Liver (tissue), 9 donors: Measurements from ENCODE around the gene F13B. TPM values are rescaled to one million over a fixed set of nuclear protein-coding genes. Genes with fewer than 3 reads are reported as not detected.

Experiments used
- DNase-seq: peaks from one replicate; pipeline ENCODE4 v3.0.0-alpha.2; 2017; ENCODE audit warnings: low spot score
- H3K27ac ChIP-seq, 2 donors: one replicate each; pipeline ENCODE4 v1.7.0; 2013; ENCODE audit warnings: inconsistent platforms in 2 of 2, low read length in 2 of 2, control low read depth in 1 of 2, low read depth in 1 of 2, mild to moderate bottlenecking in 1 of 2
- H3K27me3 ChIP-seq, 4 donors: one replicate each; pipeline versions ENCODE4 v1.6.1 to v1.7.0; 2013; ENCODE audit warnings: low read length in 3 of 4, inconsistent platforms in 1 of 4, mild to moderate bottlenecking in 1 of 4, moderate library complexity in 1 of 4; ENCODE audit not compliant: control insufficient read depth in 4 of 4, insufficient read depth in 4 of 4
- H3K36me3 ChIP-seq, 4 donors: one replicate each; pipeline versions ENCODE4 v1.6.1 to v1.7.0; 2013; ENCODE audit warnings: low read length in 3 of 4, mild to moderate bottlenecking in 3 of 4, low read depth in 1 of 4, moderate library complexity in 1 of 4; ENCODE audit not compliant: control insufficient read depth in 4 of 4, insufficient read depth in 3 of 4
- H3K4me1 ChIP-seq, 4 donors: one replicate each; pipeline versions ENCODE4 v1.6.1 to v1.7.0; 2013; ENCODE audit warnings: low read length in 3 of 4, mild to moderate bottlenecking in 3 of 4, moderate library complexity in 1 of 4; ENCODE audit not compliant: control insufficient read depth in 4 of 4, insufficient read depth in 4 of 4
- H3K4me3 ChIP-seq, 3 donors: one replicate each; pipeline versions ENCODE4 v1.6.1 to v1.7.0; 2013; ENCODE audit warnings: low read length in 3 of 3, control low read depth in 1 of 3, low read depth in 1 of 3, mild to moderate bottlenecking in 1 of 3
- H3K9ac ChIP-seq, 2 donors: one replicate each; pipeline ENCODE4 v1.7.0; 2013; ENCODE audit warnings: low read length in 2 of 2, mild to moderate bottlenecking in 2 of 2, moderate library complexity in 2 of 2, control low read depth in 1 of 2, low read depth in 1 of 2
- H3K9me3 ChIP-seq, 4 donors: one replicate each; pipeline versions ENCODE4 v1.6.1 to v1.7.0; 2013; ENCODE audit warnings: low read length in 3 of 4; ENCODE audit not compliant: control insufficient read depth in 4 of 4
- EGR1 ChIP-seq, 2 donors: IDR thresholded peaks; 2 replicates each; pipeline ENCODE4 v1.6.1; 2016 to 2018; ENCODE audit warnings: antibody characterized with exemption in 2 of 2, low read depth in 2 of 2
- FOXA2 ChIP-seq: IDR thresholded peaks from 2 replicates; pipeline ENCODE4 v1.6.1; 2016; ENCODE audit warnings: antibody characterized with exemption
- GABPA ChIP-seq, 2 donors: IDR thresholded peaks in 1 of 2; conservative IDR thresholded peaks in 1 of 2; 2 replicates each; pipeline ENCODE4 v1.6.1; 2016; ENCODE audit warnings: antibody characterized with exemption in 2 of 2, mild to moderate bottlenecking in 1 of 2, moderate library complexity in 1 of 2
- HNF4G ChIP-seq: IDR thresholded peaks from 2 replicates; pipeline ENCODE4 v1.6.1; 2016; ENCODE audit warnings: antibody characterized with exemption
- JUND ChIP-seq, 2 donors: IDR thresholded peaks; 2 replicates each; pipeline ENCODE4 v1.6.1; 2016; ENCODE audit warnings: antibody characterized with exemption in 2 of 2
- RAD21 ChIP-seq, 2 donors: IDR thresholded peaks; 2 replicates each; pipeline ENCODE4 v1.6.1; 2016; ENCODE audit warnings: antibody characterized with exemption in 2 of 2, mild to moderate bottlenecking in 2 of 2
- TAF1 ChIP-seq: conservative IDR thresholded peaks from 2 replicates; pipeline ENCODE4 v1.6.1; 2016; ENCODE audit warnings: antibody characterized with exemption, mild to moderate bottlenecking
- YY1 ChIP-seq: IDR thresholded peaks from 2 replicates; pipeline ENCODE4 v1.6.1; 2016; ENCODE audit warnings: antibody characterized with exemption, mild to moderate bottlenecking
- WGBS: extraction: QIAGEN DNeasy Blood & Tissue Kit; methylation state at CpG from one replicate; pipeline ENCODE4 v1.1.7; 2013; 5-methylcytosine and 5-hydroxymethylcytosine counted together
- polyA plus RNA-seq, 2 donors: library from polyadenylated mRNA; stranded (reverse) in 1 of 2; unstranded in 1 of 2; fragments of 200-250 nt in 1 of 2; fragments of >200 nt in 1 of 2; fragmentation: Nextera tagmentation in 1 of 2; extraction: Ambion mirVana in 1 of 2; gene quantifications; one replicate each; pipeline versions ENCODE4 v1.2.1 to v1.2.3, GENCODE V29; 2013 to 2015
- total RNA-seq, 2 donors: library from RNA; depleted of rRNA; stranded (reverse); fragments of >200 nt; gene quantifications; one replicate each; pipeline ENCODE4 v1.2.3, GENCODE V29; 2014
- TF ChIP-seq, protein P1 (sequence below): IDR thresholded peaks from 2 replicates; pipeline ENCODE4 v1.6.1; 2016; ENCODE audit warnings: antibody characterized with exemption
- TF ChIP-seq, protein P2 (sequence below): fragments of 150-350 bp; IDR thresholded peaks from 2 replicates; pipeline ENCODE4 v1.5.1; 2017; ENCODE audit warnings: improper control_type of control experiment, low read depth, low read length; ENCODE audit not compliant: missing input control
- TF ChIP-seq, protein P3 (sequence below): IDR thresholded peaks from 2 replicates; pipeline ENCODE4 v1.6.1; 2016; ENCODE audit warnings: antibody characterized with exemption
- TF ChIP-seq, protein P4 (sequence below): IDR thresholded peaks from 2 replicates; pipeline ENCODE4 v1.6.1; 2016; ENCODE audit warnings: antibody characterized with exemption, mild to moderate bottlenecking
- donor health status: healthy.
- donor health status: healthy.
- donor health status: healthy.
- donor health status: healthy.
- donor health status: healthy.

Gene F13B, protein sequence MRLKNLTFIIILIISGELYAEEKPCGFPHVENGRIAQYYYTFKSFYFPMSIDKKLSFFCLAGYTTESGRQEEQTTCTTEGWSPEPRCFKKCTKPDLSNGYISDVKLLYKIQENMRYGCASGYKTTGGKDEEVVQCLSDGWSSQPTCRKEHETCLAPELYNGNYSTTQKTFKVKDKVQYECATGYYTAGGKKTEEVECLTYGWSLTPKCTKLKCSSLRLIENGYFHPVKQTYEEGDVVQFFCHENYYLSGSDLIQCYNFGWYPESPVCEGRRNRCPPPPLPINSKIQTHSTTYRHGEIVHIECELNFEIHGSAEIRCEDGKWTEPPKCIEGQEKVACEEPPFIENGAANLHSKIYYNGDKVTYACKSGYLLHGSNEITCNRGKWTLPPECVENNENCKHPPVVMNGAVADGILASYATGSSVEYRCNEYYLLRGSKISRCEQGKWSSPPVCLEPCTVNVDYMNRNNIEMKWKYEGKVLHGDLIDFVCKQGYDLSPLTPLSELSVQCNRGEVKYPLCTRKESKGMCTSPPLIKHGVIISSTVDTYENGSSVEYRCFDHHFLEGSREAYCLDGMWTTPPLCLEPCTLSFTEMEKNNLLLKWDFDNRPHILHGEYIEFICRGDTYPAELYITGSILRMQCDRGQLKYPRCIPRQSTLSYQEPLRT
- total RNA-seq = 100 to 1,000 TPM; 111 to 194 TPM
- 10 to 100 TPM; 42.3 to 49.8 TPM for polyA plus RNA-seq

DNA sequence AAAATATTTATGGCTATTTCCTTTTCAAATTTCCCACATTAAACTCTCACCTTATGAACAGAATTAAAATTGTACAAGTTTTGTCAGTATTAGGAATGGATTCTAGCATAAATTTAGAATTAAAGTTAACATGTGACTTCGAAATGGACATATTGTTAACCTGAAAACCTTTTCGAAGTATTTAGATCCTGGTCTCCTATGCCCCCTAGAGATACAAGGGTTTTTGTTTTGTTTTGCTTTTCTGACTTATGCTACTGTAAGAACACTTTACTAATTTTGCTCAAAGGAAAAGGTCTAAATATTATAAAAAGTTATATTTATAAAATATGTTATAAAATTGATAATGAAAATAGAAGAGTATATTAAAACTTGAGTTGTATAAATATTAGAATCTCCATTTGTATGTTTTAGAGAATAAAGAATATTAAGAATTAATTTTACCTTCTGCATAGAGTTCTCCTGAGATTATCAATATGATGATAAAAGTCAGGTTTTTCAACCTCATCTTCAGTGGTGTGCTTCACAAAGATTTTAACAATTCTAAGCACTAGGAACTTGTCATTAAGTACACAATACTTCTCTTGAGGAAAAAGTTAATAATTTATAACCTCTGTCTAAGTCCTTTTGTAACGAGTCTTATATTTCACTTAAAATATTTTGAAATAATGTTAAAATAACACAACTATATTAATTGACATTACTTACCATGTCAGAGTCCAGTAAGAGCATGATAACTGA, at the start of gene F13B:
F13B (minus strand) TSS at position 542 of the 738 bp plus-strand sequence; CDS start at position 505, 37 bp downstream.
- 31% methylated on average over 3 of the region's 3 CpGs for WGBS
- Histone ChIP-seq H3K27me3 (no peaks in the 10 kb centered on the region), H3K4me1 (peaks cover 5 to 28% (median 15%) of the 10 kb centered on the region in 4 donors), H3K4me3 (peak within 1 kb of the TSS; percentile 54 to 86 (median 59)), H3K9ac (peak within 1 kb of the TSS; percentile 79 to 95), H3K36me3 (no peaks in the 10 kb centered on the region), H3K27ac (peak within 1 kb of the TSS; percentile 12 to 51), H3K9me3 (no peaks in the 10 kb centered on the region)
- DNase-seq = no peak
- TF ChIP-seq HNF4G = no peak
- TF ChIP-seq RAD21 (IDR thresholded peaks at IDR 0.05) = peak; percentile 50 to 63
- peak; percentile 37 for TF ChIP-seq TAF1

DNA sequence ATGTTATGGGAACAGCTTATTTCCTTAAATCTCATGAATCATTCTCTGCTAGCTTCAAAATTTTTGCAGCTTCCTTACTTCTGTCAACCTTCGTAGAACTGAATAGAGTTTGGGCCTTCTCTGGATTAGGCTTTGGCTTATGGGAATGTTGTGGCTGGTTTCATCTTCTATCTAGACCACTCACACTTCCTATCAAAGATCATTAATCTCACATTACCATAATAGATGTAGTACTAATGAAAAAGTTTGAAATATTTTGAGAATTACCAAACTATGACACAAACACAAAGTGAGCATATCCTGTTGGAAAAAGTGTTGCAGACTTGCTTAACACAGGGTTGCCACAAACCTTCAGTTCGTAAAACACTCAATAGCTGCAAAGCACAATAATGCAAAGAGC, 49.1 kb upstream of the F13B start:
- Histone ChIP-seq H3K4me1 (no peaks in the 10 kb centered on the region), H3K9ac (no peak overlapping the region), H3K4me3 (no peak overlapping the region), H3K9me3 (no peaks in the 10 kb centered on the region), H3K27ac (no peak overlapping the region), H3K36me3 (no peaks in the 10 kb centered on the region), H3K27me3 (no peaks in the 10 kb centered on the region)
- no peak for DNase-seq
- TF ChIP-seq JUND (IDR thresholded peaks at IDR 0.05) = no peak
- no peak for TF ChIP-seq HNF4G
- TF ChIP-seq, protein P1, sequence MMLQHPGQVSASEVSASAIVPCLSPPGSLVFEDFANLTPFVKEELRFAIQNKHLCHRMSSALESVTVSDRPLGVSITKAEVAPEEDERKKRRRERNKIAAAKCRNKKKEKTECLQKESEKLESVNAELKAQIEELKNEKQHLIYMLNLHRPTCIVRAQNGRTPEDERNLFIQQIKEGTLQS = no peak
- TF ChIP-seq EGR1 (IDR thresholded peaks at IDR 0.05; ENCODE audit: low read depth in 2 of 2) = no peak
- no peak for TF ChIP-seq TAF1
- TF ChIP-seq YY1 = no peak
- TF ChIP-seq GABPA (IDR thresholded peaks at IDR 0.05 in 1 of 2, conservative IDR thresholded peaks at IDR 0.05 in 1 of 2) = no peak
- TF ChIP-seq, protein P2, sequence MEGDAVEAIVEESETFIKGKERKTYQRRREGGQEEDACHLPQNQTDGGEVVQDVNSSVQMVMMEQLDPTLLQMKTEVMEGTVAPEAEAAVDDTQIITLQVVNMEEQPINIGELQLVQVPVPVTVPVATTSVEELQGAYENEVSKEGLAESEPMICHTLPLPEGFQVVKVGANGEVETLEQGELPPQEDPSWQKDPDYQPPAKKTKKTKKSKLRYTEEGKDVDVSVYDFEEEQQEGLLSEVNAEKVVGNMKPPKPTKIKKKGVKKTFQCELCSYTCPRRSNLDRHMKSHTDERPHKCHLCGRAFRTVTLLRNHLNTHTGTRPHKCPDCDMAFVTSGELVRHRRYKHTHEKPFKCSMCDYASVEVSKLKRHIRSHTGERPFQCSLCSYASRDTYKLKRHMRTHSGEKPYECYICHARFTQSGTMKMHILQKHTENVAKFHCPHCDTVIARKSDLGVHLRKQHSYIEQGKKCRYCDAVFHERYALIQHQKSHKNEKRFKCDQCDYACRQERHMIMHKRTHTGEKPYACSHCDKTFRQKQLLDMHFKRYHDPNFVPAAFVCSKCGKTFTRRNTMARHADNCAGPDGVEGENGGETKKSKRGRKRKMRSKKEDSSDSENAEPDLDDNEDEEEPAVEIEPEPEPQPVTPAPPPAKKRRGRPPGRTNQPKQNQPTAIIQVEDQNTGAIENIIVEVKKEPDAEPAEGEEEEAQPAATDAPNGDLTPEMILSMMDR = no peak
- TF ChIP-seq, protein P3, sequence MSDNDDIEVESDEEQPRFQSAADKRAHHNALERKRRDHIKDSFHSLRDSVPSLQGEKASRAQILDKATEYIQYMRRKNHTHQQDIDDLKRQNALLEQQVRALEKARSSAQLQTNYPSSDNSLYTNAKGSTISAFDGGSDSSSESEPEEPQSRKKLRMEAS = no peak
- no peak for TF ChIP-seq FOXA2
- TF ChIP-seq, protein P4, sequence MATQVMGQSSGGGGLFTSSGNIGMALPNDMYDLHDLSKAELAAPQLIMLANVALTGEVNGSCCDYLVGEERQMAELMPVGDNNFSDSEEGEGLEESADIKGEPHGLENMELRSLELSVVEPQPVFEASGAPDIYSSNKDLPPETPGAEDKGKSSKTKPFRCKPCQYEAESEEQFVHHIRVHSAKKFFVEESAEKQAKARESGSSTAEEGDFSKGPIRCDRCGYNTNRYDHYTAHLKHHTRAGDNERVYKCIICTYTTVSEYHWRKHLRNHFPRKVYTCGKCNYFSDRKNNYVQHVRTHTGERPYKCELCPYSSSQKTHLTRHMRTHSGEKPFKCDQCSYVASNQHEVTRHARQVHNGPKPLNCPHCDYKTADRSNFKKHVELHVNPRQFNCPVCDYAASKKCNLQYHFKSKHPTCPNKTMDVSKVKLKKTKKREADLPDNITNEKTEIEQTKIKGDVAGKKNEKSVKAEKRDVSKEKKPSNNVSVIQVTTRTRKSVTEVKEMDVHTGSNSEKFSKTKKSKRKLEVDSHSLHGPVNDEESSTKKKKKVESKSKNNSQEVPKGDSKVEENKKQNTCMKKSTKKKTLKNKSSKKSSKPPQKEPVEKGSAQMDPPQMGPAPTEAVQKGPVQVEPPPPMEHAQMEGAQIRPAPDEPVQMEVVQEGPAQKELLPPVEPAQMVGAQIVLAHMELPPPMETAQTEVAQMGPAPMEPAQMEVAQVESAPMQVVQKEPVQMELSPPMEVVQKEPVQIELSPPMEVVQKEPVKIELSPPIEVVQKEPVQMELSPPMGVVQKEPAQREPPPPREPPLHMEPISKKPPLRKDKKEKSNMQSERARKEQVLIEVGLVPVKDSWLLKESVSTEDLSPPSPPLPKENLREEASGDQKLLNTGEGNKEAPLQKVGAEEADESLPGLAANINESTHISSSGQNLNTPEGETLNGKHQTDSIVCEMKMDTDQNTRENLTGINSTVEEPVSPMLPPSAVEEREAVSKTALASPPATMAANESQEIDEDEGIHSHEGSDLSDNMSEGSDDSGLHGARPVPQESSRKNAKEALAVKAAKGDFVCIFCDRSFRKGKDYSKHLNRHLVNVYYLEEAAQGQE = no peak
- 93% methylated on average over 2 of the region's 2 CpGs for WGBS
